Astrocyte (in vitro differentiated cells and primary cell): ENCODE results near the gene NINL.

ENCODE experiments used
- EZH2 ChIP-seq: IDR thresholded peaks from 2 replicates; pipeline ENCODE4 v1.6.1; 2012; ENCODE audit warnings: mild to moderate bottlenecking, low read length, inconsistent platforms; ENCODE audit not compliant: insufficient read depth
- TF ChIP-seq, protein P1 (sequence below): IDR thresholded peaks from 2 replicates; pipeline ENCODE4 v1.5.1; 2011; ENCODE audit warnings: low read depth, mild to moderate bottlenecking, inconsistent platforms, low read length, moderate library complexity; ENCODE audit not compliant: insufficient read depth

- TF ChIP-seq, protein P1, sequence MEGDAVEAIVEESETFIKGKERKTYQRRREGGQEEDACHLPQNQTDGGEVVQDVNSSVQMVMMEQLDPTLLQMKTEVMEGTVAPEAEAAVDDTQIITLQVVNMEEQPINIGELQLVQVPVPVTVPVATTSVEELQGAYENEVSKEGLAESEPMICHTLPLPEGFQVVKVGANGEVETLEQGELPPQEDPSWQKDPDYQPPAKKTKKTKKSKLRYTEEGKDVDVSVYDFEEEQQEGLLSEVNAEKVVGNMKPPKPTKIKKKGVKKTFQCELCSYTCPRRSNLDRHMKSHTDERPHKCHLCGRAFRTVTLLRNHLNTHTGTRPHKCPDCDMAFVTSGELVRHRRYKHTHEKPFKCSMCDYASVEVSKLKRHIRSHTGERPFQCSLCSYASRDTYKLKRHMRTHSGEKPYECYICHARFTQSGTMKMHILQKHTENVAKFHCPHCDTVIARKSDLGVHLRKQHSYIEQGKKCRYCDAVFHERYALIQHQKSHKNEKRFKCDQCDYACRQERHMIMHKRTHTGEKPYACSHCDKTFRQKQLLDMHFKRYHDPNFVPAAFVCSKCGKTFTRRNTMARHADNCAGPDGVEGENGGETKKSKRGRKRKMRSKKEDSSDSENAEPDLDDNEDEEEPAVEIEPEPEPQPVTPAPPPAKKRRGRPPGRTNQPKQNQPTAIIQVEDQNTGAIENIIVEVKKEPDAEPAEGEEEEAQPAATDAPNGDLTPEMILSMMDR = no peak
- TF ChIP-seq EZH2 = no peak
These were observed 71.1 kb downstream of the NINL start for GRCh38 chr20:25514195-25514594.
